Left ventricle myocardium superior (tissue), 1 donor: ENCODE results near the gene CCL17. TPM values are rescaled to one million over a fixed set of nuclear protein-coding genes. Genes with fewer than 3 reads are reported as not detected.

Experiments
- ATAC-seq: fragments of 200-7000 bp; cut with Tn5 transposase; one replicate; pipeline ENCODE4 v1.9.1; 2020; ENCODE audit warnings: mild to moderate bottlenecking, moderate library complexity
- DNase-seq: peaks from one replicate; pipeline ENCODE4 v3.0.0-alpha.2; 2020
- intact Hi-C: fragments of 100-400 bp; cut with micrococcal nuclease; formaldehyde crosslinking; loops from one replicate; pipeline ENCODE4 v1.11.0; 2022
- total RNA-seq: library from RNA; stranded (reverse); fragmentation: NEBNext Ultra II Directional; extraction: Animal tissue kit (Norgen Biotek cat#: 25700); gene quantifications from one replicate; pipeline ENCODE4 v1.2.1, GENCODE V29; 2021
- donor health status: DM: no; HTN: yes; CAD: no; lungs with severe emphysema.

Gene CCL17
- total RNA-seq, 1 donor from 2014 or later = not detected

DNA sequence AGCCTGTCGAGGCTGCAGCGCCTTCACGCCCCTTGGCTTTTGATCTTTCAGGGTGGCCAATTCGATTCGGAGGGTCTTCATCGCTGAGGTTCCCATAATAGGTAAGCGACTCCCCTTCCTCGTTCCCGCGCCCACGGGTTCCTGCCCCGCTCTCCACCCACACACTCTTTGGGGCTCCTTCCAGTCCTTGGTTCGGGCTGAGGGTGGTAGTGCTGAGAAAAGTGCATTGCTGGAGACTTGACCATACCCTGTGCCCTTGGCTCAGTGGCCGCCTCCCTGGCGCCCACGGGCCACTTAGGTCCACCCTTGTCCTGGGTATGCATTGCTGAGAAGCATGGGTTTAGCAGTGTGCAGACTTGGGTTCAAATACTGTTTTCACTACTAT lies 58.4 kb downstream of the CCL17 start:
- intact Hi-C loops = loop anchor here (10.0 kb wide), 1 partner anchor 52 kb away; no protein-coding TSS in a partner anchor
- ATAC-seq (peak; percentile 29), DNase-seq (no peak)

GRCh38 chr16:57464523-57464922 lies 60.0 kb downstream of the CCL17 start:
- intact Hi-C loops = loop anchor here (10.0 kb wide), 1 partner anchor 50 kb away; no protein-coding TSS in a partner anchor
- no peak for DNase-seq

More at GRCh38 chr16:57464523-57464922, 60.0 kb downstream of the CCL17 start:
- no peak for ATAC-seq

Other genes with a start within 250 kb of the CCL17 start
- 59.0 TPM for gene PSME3IP1, start 218.7 kb upstream of the CCL17 start, total RNA-seq
- 20.3 TPM for gene RSPRY1, start 218.4 kb upstream of the CCL17 start, total RNA-seq
- gene ARL2BP, start 159.5 kb upstream of the CCL17 start, total RNA-seq = 60.3 TPM
- 3.1 TPM for gene PLLP, start 120.1 kb upstream of the CCL17 start, total RNA-seq
- gene CCL22, start 46.0 kb upstream of the CCL17 start, total RNA-seq = not detected
- 11.7 TPM for gene CX3CL1, start 32.3 kb upstream of the CCL17 start, total RNA-seq
- 52.2 TPM for gene CIAPIN1, start 42.6 kb downstream of the CCL17 start, total RNA-seq
- 205 TPM for gene COQ9, start 42.7 kb downstream of the CCL17 start, total RNA-seq
- 37.3 TPM for gene POLR2C, start 57.9 kb downstream of the CCL17 start, total RNA-seq
- gene DOK4, start 81.7 kb downstream of the CCL17 start, total RNA-seq = 9.1 TPM
- 13.2 TPM for gene CCDC102A, start 131.8 kb downstream of the CCL17 start, total RNA-seq
- gene ADGRG5, start 137.9 kb downstream of the CCL17 start, total RNA-seq = not detected
- 18.6 TPM for gene ADGRG1, start 223.9 kb downstream of the CCL17 start, total RNA-seq